ENCODE measurements around the gene CALHM3.
"Not testable (repeated sequence)": the region's sequence is repeated elsewhere in the genome, so short reads cannot be mapped to it uniquely, and the experiment has no call there.

Gene CALHM3

GRCh38 chr10:103479135-103479534 lies at the start of gene CALHM3:
TSS of gene CALHM3 (minus strand) at chr10:103479240. CDS start at chr10:103479032, 208 bp downstream.
- peak within 1 kb of the TSS; percentile 2 to 77 (median 51); a peak in 20 of 22 replicates for H3K4me2 ChIP-seq
- no peaks in the 10 kb centered on the region for H3K9me3 ChIP-seq (replicated peaks in 1 of 11)
- no peaks in the 10 kb centered on the region for H4K20me1 ChIP-seq
- no peaks in the 10 kb centered on the region for H3K36me3 ChIP-seq
- no peak within 1 kb of the TSS for H3K4me3 ChIP-seq
- H3K9ac ChIP-seq: peak within 1 kb of the TSS in 2 of 11 experiments; percentile 12 to 19; a peak in 2 of 22 replicates
- H3K4me1 ChIP-seq: peaks cover 28 to 57% (median 36%) of the 10 kb centered on the region in 10 experiments
- no peaks in the 10 kb centered on the region for H3K27me3 ChIP-seq
- TF ChIP-seq Cebpa-rat (IDR thresholded peaks at IDR 0.05): no peak
- peak within 1 kb of the TSS in 2 of 11 experiments; percentile 38 to 49; a peak in 4 of 22 replicates for H3K27ac ChIP-seq

GRCh38 chr10:103528549-103528948 lies 49.5 kb upstream of the CALHM3 start:
- Histone ChIP-seq H3K4me1 (peaks cover 0 to 11% (median 0%) of the 10 kb centered on the region in 10 experiments; a peak in 3 of 20 replicates), H3K27ac (no peak overlapping the region), H3K9ac (no peak overlapping the region), H3K27me3 (no peaks in the 10 kb centered on the region), H4K20me1 (no peaks in the 10 kb centered on the region), H3K4me3 (no peak overlapping the region), H3K9me3 (replicated peaks in 1 of 11) (peaks cover 35 to 70% (median 47%) of the 10 kb centered on the region in 11 experiments), H3K36me3 (no peaks in the 10 kb centered on the region), H3K4me2 (no peak overlapping the region)
- TF ChIP-seq Cebpa-rat (IDR thresholded peaks at IDR 0.05): no peak

- H3K4me2 ChIP-seq, H3K9ac ChIP-seq: not testable (repeated sequence)
These were observed 48.4 kb upstream of the CALHM3 start for GRCh38 chr10:103527476-103527875.

GRCh38 chr10:103525901-103526300 lies 46.9 kb upstream of the CALHM3 start:
- H3K27me3 ChIP-seq: no peaks in the 10 kb centered on the region
- peaks cover 0 to 13% (median 0%) of the 10 kb centered on the region in 10 experiments; a peak in 3 of 20 replicates for H3K4me1 ChIP-seq
- no peak for TF ChIP-seq Cebpa-rat (IDR thresholded peaks at IDR 0.05)
- H3K27ac ChIP-seq: no peak overlapping the region
- no peaks in the 10 kb centered on the region for H3K36me3 ChIP-seq
- no peak overlapping the region for H3K4me2 ChIP-seq
- no peaks in the 10 kb centered on the region for H4K20me1 ChIP-seq
- no peak overlapping the region for H3K4me3 ChIP-seq
- no peak overlapping the region for H3K9ac ChIP-seq
- peaks cover 29 to 56% (median 41%) of the 10 kb centered on the region in 11 experiments for H3K9me3 ChIP-seq (replicated peaks in 1 of 11)

More at GRCh38 chr10:103527476-103527875, 48.4 kb upstream of the CALHM3 start:
- not testable (repeated sequence) for H3K27me3 ChIP-seq, H3K27ac ChIP-seq, H3K36me3 ChIP-seq, H4K20me1 ChIP-seq, H3K4me3 ChIP-seq
- H3K4me1 ChIP-seq: peaks cover 0 to 13% (median 0%) of the 10 kb centered on the region in 10 experiments; a peak in 3 of 20 replicates
- peaks cover 35 to 64% (median 47%) of the 10 kb centered on the region in 11 experiments for H3K9me3 ChIP-seq (replicated peaks in 1 of 11)

- Histone ChIP-seq H3K4me1 (peaks cover 0 to 13% (median 0%) of the 10 kb centered on the region in 10 experiments; a peak in 3 of 20 replicates), H3K27ac (no peak overlapping the region), H4K20me1 (no peaks in the 10 kb centered on the region), H3K4me2 (peak overlapping the region in 1 of 11 experiments; percentile 13; a peak in 1 of 22 replicates), H3K36me3 (no peaks in the 10 kb centered on the region), H3K4me3 (no peak overlapping the region), H3K9ac (no peak overlapping the region), H3K27me3 (no peaks in the 10 kb centered on the region), H3K9me3 (replicated peaks in 1 of 11) (peaks cover 7 to 34% (median 20%) of the 10 kb centered on the region in 11 experiments; a peak in 20 of 22 replicates)
- TF ChIP-seq Cebpa-rat (IDR thresholded peaks at IDR 0.05): no peak
These were observed 44.6 kb upstream of the CALHM3 start for GRCh38 chr10:103523683-103524082.

- not testable (repeated sequence) for H4K20me1 ChIP-seq, H3K36me3 ChIP-seq, H3K4me2 ChIP-seq, H3K4me3 ChIP-seq, H3K27me3 ChIP-seq, H3K9ac ChIP-seq, H3K27ac ChIP-seq
- peaks cover 0 to 18% (median 12%) of the 10 kb centered on the region in 11 experiments; a peak in 14 of 22 replicates for H3K9me3 ChIP-seq (replicated peaks in 1 of 11)
- peaks cover 0 to 23% (median 0%) of the 10 kb centered on the region in 10 experiments; a peak in 4 of 20 replicates for H3K4me1 ChIP-seq
These were observed 43.0 kb upstream of the CALHM3 start for GRCh38 chr10:103522006-103522405.

- Histone ChIP-seq H3K27ac (no peak overlapping the region), H3K9ac (no peak overlapping the region), H3K27me3 (no peaks in the 10 kb centered on the region), H4K20me1 (no peaks in the 10 kb centered on the region), H3K4me2 (no peak overlapping the region), H3K4me1 (peaks cover 5 to 41% (median 10%) of the 10 kb centered on the region in 10 experiments; a peak in 16 of 20 replicates), H3K9me3 (replicated peaks in 1 of 11) (no peaks in the 10 kb centered on the region; a peak in 2 of 22 replicates), H3K36me3 (no peaks in the 10 kb centered on the region), H3K4me3 (no peak overlapping the region)
- no peak for TF ChIP-seq Cebpa-rat (IDR thresholded peaks at IDR 0.05)
These were observed 40.8 kb upstream of the CALHM3 start for GRCh38 chr10:103519798-103520197.

GRCh38 chr10:103517234-103518085 lies 38.4 kb upstream of the CALHM3 start:
- no peak for TF ChIP-seq Cebpa-rat (IDR thresholded peaks at IDR 0.05)
- H3K27ac ChIP-seq: no peak overlapping the region
- no peak overlapping the region for H3K9ac ChIP-seq
- no peaks in the 10 kb centered on the region for H3K9me3 ChIP-seq (replicated peaks in 1 of 11)
- H3K4me3 ChIP-seq: no peak overlapping the region
- no peaks in the 10 kb centered on the region for H3K27me3 ChIP-seq
- H3K4me2 ChIP-seq: peak overlapping the region in 2 of 11 experiments; percentile 9 to 16; a peak in 2 of 22 replicates
- H3K36me3 ChIP-seq: no peaks in the 10 kb centered on the region
- H3K4me1 ChIP-seq: peaks cover 5 to 32% (median 15%) of the 10 kb centered on the region in 10 experiments; a peak in 17 of 20 replicates
- peaks cover 0 to 4% (median 0%) of the 10 kb centered on the region in 11 experiments; a peak in 1 of 22 replicates for H4K20me1 ChIP-seq

GRCh38 chr10:103514244-103514643 lies 35.2 kb upstream of the CALHM3 start:
- Histone ChIP-seq H4K20me1 (peaks cover 0 to 4% (median 0%) of the 10 kb centered on the region in 11 experiments; a peak in 1 of 22 replicates), H3K4me3 (no peak overlapping the region), H3K9me3 (replicated peaks in 1 of 11) (no peaks in the 10 kb centered on the region), H3K36me3 (no peaks in the 10 kb centered on the region), H3K9ac (no peak overlapping the region), H3K4me2 (peak overlapping the region in 2 of 11 experiments; percentile 81; a peak in 3 of 22 replicates), H3K27ac (no peak overlapping the region), H3K4me1 (peaks cover 5 to 32% (median 15%) of the 10 kb centered on the region in 10 experiments; a peak in 17 of 20 replicates), H3K27me3 (no peaks in the 10 kb centered on the region)
- no peak for TF ChIP-seq Cebpa-rat (IDR thresholded peaks at IDR 0.05)
